ENCODE results near the gene CLMN.

CLMN gene

DNA sequence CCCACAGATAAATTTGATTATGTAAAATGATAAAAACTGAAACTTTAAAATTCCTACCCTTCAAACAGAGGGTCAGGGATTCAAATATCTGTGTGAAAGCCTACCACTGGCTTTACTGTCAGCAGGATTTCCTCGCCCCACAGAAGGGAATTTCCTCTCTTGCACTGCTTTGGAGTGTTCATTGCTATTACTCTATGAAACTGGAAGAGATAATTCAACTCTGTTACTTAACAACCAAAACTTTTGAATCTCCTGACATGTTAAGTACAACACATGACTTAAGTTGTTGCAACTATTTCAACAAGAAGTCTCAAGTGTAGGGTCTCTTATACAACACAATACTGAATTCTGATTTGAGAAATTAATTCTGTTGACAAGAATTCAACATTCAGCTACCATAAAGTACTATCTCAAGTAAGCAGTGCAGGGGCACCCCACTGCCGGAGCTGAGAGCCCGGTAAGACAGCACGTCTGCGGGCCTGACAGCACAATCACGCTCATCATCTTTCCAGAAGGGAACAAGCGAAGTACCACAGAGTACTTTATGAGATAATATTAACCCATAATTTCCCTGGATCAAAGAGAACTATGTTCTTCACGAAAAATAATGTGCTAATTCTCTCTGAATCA is 185.3 kb downstream of the CLMN start:
- Histone ChIP-seq H3K27ac (ENCODE audit: low read depth, low read length, poor library complexity, severe bottlenecking) (no peak overlapping the region), H3K4me2 (ENCODE audit: low read length) (no peak overlapping the region), H3K4me1 (ENCODE audit: insufficient read depth, low read length, severe bottlenecking) (peaks cover 15% of the 10 kb centered on the region), H3K9me2 (ENCODE audit: low read depth, low read length) (no peaks in the 10 kb centered on the region), H3K36me3 (ENCODE audit: insufficient read depth, low read length) (peaks cover 40% of the 10 kb centered on the region), H3K4me3 (ENCODE audit: low read depth, low read length, poor library complexity, severe bottlenecking) (no peak overlapping the region), H3K9me3 (ENCODE audit: low read length) (no peaks in the 10 kb centered on the region), H3K79me2 (ENCODE audit: insufficient read depth, low read length) (no peaks in the 10 kb centered on the region), H2AFZ (ENCODE audit: low read length) (no peak overlapping the region), H4K20me1 (ENCODE audit: insufficient read depth, low read length) (no peaks in the 10 kb centered on the region), H3K9ac (ENCODE audit: low read length) (no peak overlapping the region), H3K27me3 (ENCODE audit: insufficient read depth, low read length) (no peaks in the 10 kb centered on the region), H3F3A (ENCODE audit: insufficient read depth, low read length) (no peaks in the 10 kb centered on the region)
- TF ChIP-seq CTCF (IDR thresholded peaks at IDR 0.05; ENCODE audit: low read length) (no peak), EZH2 (IDR thresholded peaks at IDR 0.05; ENCODE audit: borderline replicate concordance, low read length) (no peak)

DNA sequence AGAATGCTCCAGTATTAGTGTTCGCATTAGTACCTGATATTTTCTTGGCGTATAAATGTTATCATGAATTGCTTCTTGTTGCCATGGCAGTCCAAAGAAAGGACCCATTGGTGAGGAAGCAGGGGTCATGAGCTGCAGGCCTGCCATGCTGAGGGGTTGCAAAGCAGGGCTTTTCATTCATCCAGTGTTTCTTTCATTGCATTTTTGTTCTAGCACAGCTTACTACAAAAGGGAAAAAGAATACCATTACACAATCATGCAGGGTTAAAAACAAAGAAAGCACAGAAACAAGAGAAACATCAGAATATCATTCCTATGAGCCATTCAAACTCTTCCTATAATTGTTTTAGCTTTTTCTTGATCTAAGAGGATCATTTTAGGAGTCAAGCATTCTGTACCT is 186.4 kb downstream of the CLMN start:
- no peaks in the 10 kb centered on the region for H3F3A ChIP-seq (ENCODE audit: insufficient read depth, low read length)
- H4K20me1 ChIP-seq (ENCODE audit: insufficient read depth, low read length), result no peaks in the 10 kb centered on the region
- no peak overlapping the region for H3K4me2 ChIP-seq (ENCODE audit: low read length)
- H3K9me3 ChIP-seq (ENCODE audit: low read length), result no peaks in the 10 kb centered on the region
- H2AFZ ChIP-seq (ENCODE audit: low read length), result no peak overlapping the region
- no peak overlapping the region for H3K9ac ChIP-seq (ENCODE audit: low read length)
- no peak overlapping the region for H3K27ac ChIP-seq (ENCODE audit: low read depth, low read length, poor library complexity, severe bottlenecking)
- H3K4me1 ChIP-seq (ENCODE audit: insufficient read depth, low read length, severe bottlenecking), result peaks cover 15% of the 10 kb centered on the region
- H3K36me3 ChIP-seq (ENCODE audit: insufficient read depth, low read length), result peaks cover 50% of the 10 kb centered on the region
- no peaks in the 10 kb centered on the region for H3K27me3 ChIP-seq (ENCODE audit: insufficient read depth, low read length)
- H3K4me3 ChIP-seq (ENCODE audit: low read depth, low read length, poor library complexity, severe bottlenecking), result no peak overlapping the region
- TF ChIP-seq EZH2 (IDR thresholded peaks at IDR 0.05; ENCODE audit: borderline replicate concordance, low read length), result no peak
- no peak for TF ChIP-seq CTCF (IDR thresholded peaks at IDR 0.05; ENCODE audit: low read length)
- no peaks in the 10 kb centered on the region for H3K9me2 ChIP-seq (ENCODE audit: low read depth, low read length)
- no peaks in the 10 kb centered on the region for H3K79me2 ChIP-seq (ENCODE audit: insufficient read depth, low read length)

DNA sequence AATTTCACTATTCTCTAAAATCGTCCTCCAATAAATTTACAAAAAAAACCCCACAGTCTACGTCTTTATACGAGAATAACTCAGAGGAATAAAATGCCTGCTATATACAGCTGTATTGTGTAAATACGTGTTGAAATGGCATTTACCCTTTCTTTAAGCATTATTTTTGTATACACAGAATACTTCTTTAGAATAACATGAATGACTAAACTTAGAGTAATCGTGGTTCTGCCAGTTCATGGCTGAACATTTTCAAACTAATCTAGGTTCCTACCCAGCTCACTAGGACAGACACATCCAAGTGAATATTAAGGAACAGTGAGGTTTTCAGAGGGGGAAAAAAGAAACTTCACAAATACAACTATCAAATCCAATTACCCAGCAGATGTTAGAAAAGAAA is 186.9 kb downstream of the CLMN start:
- no peaks in the 10 kb centered on the region for H3K27me3 ChIP-seq (ENCODE audit: insufficient read depth, low read length)
- no peaks in the 10 kb centered on the region for H3K9me2 ChIP-seq (ENCODE audit: low read depth, low read length)
- H2AFZ ChIP-seq (ENCODE audit: low read length), result no peak overlapping the region
- peaks cover 50% of the 10 kb centered on the region for H3K36me3 ChIP-seq (ENCODE audit: insufficient read depth, low read length)
- H3K9me3 ChIP-seq (ENCODE audit: low read length), result no peaks in the 10 kb centered on the region
- TF ChIP-seq CTCF (IDR thresholded peaks at IDR 0.05; ENCODE audit: low read length) (no peak), EZH2 (IDR thresholded peaks at IDR 0.05; ENCODE audit: borderline replicate concordance, low read length) (no peak)
- H4K20me1 ChIP-seq (ENCODE audit: insufficient read depth, low read length), result no peaks in the 10 kb centered on the region
- H3K4me1 ChIP-seq (ENCODE audit: insufficient read depth, low read length, severe bottlenecking), result peaks cover 15% of the 10 kb centered on the region
- H3K27ac ChIP-seq (ENCODE audit: low read depth, low read length, poor library complexity, severe bottlenecking), result no peak overlapping the region
- H3K79me2 ChIP-seq (ENCODE audit: insufficient read depth, low read length), result no peaks in the 10 kb centered on the region
- H3K4me3 ChIP-seq (ENCODE audit: low read depth, low read length, poor library complexity, severe bottlenecking), result no peak overlapping the region
- H3K4me2 ChIP-seq (ENCODE audit: low read length), result no peak overlapping the region
- H3K9ac ChIP-seq (ENCODE audit: low read length), result no peak overlapping the region
- H3F3A ChIP-seq (ENCODE audit: insufficient read depth, low read length), result no peaks in the 10 kb centered on the region
